WTC11 (cell line): ENCODE results near the gene OR8J3. TPM values are rescaled to one million over a fixed set of nuclear protein-coding genes. Genes with fewer than 3 reads are reported as not detected.
A peak's percentile ranks its signal among the peaks of the same experiment; 100 is the strongest.

Experiments
- ATAC-seq: fragments of 200-7000 bp; cut with Tn5 transposase; 2 replicates; pipeline ENCODE4 v1.10.0; 2021; ENCODE audit warnings: mild to moderate bottlenecking, moderate library complexity
- CTCF ChIA-PET: fragments of 300-600 bp; sonication (Branson Sonifier 250); formaldehyde crosslinking; loops from one replicate; lab custom pipeline; 2021; ENCODE audit warnings: antibody characterized with exemption; lab: Charles Lee
- POLR2A ChIA-PET: fragments of 350-600 bp; sonication (Branson Sonifier 250); formaldehyde crosslinking; loops from one replicate; lab custom pipeline; 2021; ENCODE audit warnings: antibody characterized with exemption; lab: Charles Lee
- DNase-seq: peaks from one replicate; pipeline ENCODE4 v3.0.0; 2021; ENCODE audit warnings: low spot score
- H3K27ac Mint-ChIP-seq: 2 replicates; pipeline ENCODE4 v1.8.0; 2021; ENCODE audit warnings: mixed read lengths
- H3K27me3 Mint-ChIP-seq: 2 replicates; pipeline ENCODE4 v1.8.0; 2021; ENCODE audit warnings: low read depth, mild to moderate bottlenecking, moderate library complexity, mixed read lengths
- H3K36me3 Mint-ChIP-seq: 2 replicates; pipeline ENCODE4 v1.8.0; 2021; ENCODE audit warnings: mixed read lengths
- H3K4me1 Mint-ChIP-seq: 2 replicates; pipeline ENCODE4 v1.8.0; 2022; ENCODE audit warnings: mixed read lengths
- H3K4me3 Mint-ChIP-seq: 2 replicates; pipeline ENCODE4 v1.8.0; 2021; ENCODE audit warnings: mild to moderate bottlenecking, moderate library complexity, mixed read lengths
- H3K9me3 Mint-ChIP-seq: 2 replicates; pipeline ENCODE4 v1.8.0; 2021; ENCODE audit warnings: mixed read lengths
- ATF2 ChIP-seq: sonication (generic); formaldehyde crosslinking; IDR thresholded peaks from 2 replicates; pipeline ENCODE4 v1.8.1; 2022; ENCODE audit warnings: low read depth, missing genetic modification reagents, borderline replicate concordance
- CTCF ChIP-seq: fragments of 200-600 bp; IDR thresholded peaks from 2 replicates; pipeline ENCODE4 v1.8.0; 2022; ENCODE audit warnings: antibody characterized with exemption
- NFYB ChIP-seq: sonication (generic); formaldehyde crosslinking; conservative IDR thresholded peaks from 2 replicates; pipeline ENCODE4 v1.8.0; 2022; ENCODE audit warnings: low read depth, missing genetic modification reagents
- total RNA-seq: library from RNA; stranded (reverse); gene quantifications from 3 replicates; pipeline ENCODE4 v1.2.3, GENCODE V29; 2021

OR8J3 gene
- total RNA-seq, 1 experiment from 2014 or later, result not detected

- CTCF ChIA-PET, result no interaction called here
- H3K36me3 Mint-ChIP-seq, result no peaks in the 10 kb centered on the region
- H3K4me3 Mint-ChIP-seq, result no peak within 1 kb of the TSS
- H3K27ac Mint-ChIP-seq, result peak within 1 kb of the TSS; percentile 14; the same call in 1 of the 2 replicates
- H3K27me3 Mint-ChIP-seq, result no peaks in the 10 kb centered on the region
- ATAC-seq, result no peak
- POLR2A ChIA-PET, result no interaction called here
- H3K4me1 Mint-ChIP-seq, result 0 out of 2 replicates have a peak, but pooled peaks cover 3% of the 10 kb centered on the region
- DNase-seq, result no peak
- TF ChIP-seq CTCF (no peak), ATF2 (CRISPR knock-in tag) (no peak)
- no peaks in the 10 kb centered on the region for H3K9me3 Mint-ChIP-seq
Observed at GRCh38 chr11:56093008-56093407, 47.0 kb downstream of the OR8J3 start, which contains the start of gene OR8I2. TSS of gene OR8I2 (plus strand) at chr11:56093308. CDS start at chr11:56093308, 0 bp downstream.

GRCh38 chr11:56089697-56090096, 50.3 kb downstream of the OR8J3 start:
- Mint-ChIP-seq H3K27ac (no peak overlapping the region), H3K27me3 (no peaks in the 10 kb centered on the region), H3K4me3 (no peak overlapping the region), H3K9me3 (no peaks in the 10 kb centered on the region), H3K36me3 (no peaks in the 10 kb centered on the region), H3K4me1 (0 out of 2 replicates have a peak, but pooled peaks cover 3% of the 10 kb centered on the region)
- DNase-seq, result no peak
- CTCF ChIA-PET, result interaction anchor here (0.6 kb wide), 1 partner anchor 144 kb away, joined by 5 read pairs; no protein-coding TSS in a partner anchor
- TF ChIP-seq NFYB (CRISPR knock-in tag), result no peak
- POLR2A ChIA-PET, result no interaction called here
- no peak for ATAC-seq

Other genes starting within 250 kb of the OR8J3 start
- not detected in 3 replicates for gene OR5W2, start 225.6 kb downstream of the OR8J3 start, total RNA-seq
- not detected in 3 replicates for gene OR5I1, start 203.8 kb downstream of the OR8J3 start, total RNA-seq
- 0.16 TPM in 1 of 3 replicates, not detected in the others for gene OR10AG1, start 170.3 kb downstream of the OR8J3 start, total RNA-seq
- gene OR5F1, start 145.6 kb downstream of the OR8J3 start, total RNA-seq, result not detected in 3 replicates
- 0.02 TPM in 1 of 3 replicates, not detected in the others for gene OR5AS1, start 112.5 kb downstream of the OR8J3 start, total RNA-seq
- not detected in 3 replicates for gene OR8I2, start 46.9 kb downstream of the OR8J3 start, total RNA-seq
- not detected in 3 replicates for gene OR8H2, start 36.5 kb downstream of the OR8J3 start, total RNA-seq
- gene OR8H3, start 17.8 kb downstream of the OR8J3 start, total RNA-seq, result not detected in 3 replicates
- gene OR8K5, start 20.1 kb upstream of the OR8J3 start, total RNA-seq, result not detected in 3 replicates
- not detected in 3 replicates for gene OR5J2, start 36.4 kb upstream of the OR8J3 start, total RNA-seq
- gene OR5T2, start 94.1 kb upstream of the OR8J3 start, total RNA-seq, result not detected in 3 replicates
- not detected in 3 replicates for gene OR5T3, start 112.1 kb upstream of the OR8J3 start, total RNA-seq
- not detected in 3 replicates for gene OR5T1, start 134.0 kb upstream of the OR8J3 start, total RNA-seq
- not detected in 3 replicates for gene OR8H1, start 152.1 kb upstream of the OR8J3 start, total RNA-seq
- not detected in 3 replicates for gene OR8K3, start 174.9 kb upstream of the OR8J3 start, total RNA-seq
- not detected in 3 replicates for gene OR8K1, start 205.8 kb upstream of the OR8J3 start, total RNA-seq
- gene OR8J1, start 214.1 kb upstream of the OR8J3 start, total RNA-seq, result not detected in 3 replicates
- not detected in 3 replicates for gene OR8U1, start 235.4 kb upstream of the OR8J3 start, total RNA-seq